GM19239 (cell line): ENCODE data around the gene ZNF491.
A peak's percentile ranks its signal among the peaks of the same experiment; 100 is the strongest.
"Not testable (repeated sequence)": the region's sequence is repeated elsewhere in the genome, so short reads cannot be mapped to it uniquely, and the experiment has no call there.

ENCODE experiments used
- DNase-seq: peaks from one replicate; pipeline ENCODE4 v3.0.0; 2011; ENCODE audit warnings: low spot score; ENCODE audit not compliant: insufficient read length
- FAIRE-seq: peaks from 2 replicates; lab custom pipeline; 2011; peaks lifted over from hg19 to GRCh38; lab: Jason Lieb, UNC

The ZNF491 gene

GRCh38 chr19:11798391-11799330 lies at the start of gene ZNF491:
Gene ZNF491, plus strand, starts transcription at chr19:11798523. Its CDS starts 7,431 bp downstream, at chr19:11805954.
- FAIRE-seq: peak; percentile 95
- peak; percentile 81 for DNase-seq

GRCh38 chr19:11749751-11750150 lies 48.6 kb upstream of the ZNF491 start:
- FAIRE-seq (no peak), DNase-seq (no peak)

- no peak for FAIRE-seq
These were observed 46.0 kb upstream of the ZNF491 start for GRCh38 chr19:11752244-11752736.

GRCh38 chr19:11754663-11755062 lies 43.7 kb upstream of the ZNF491 start:
- FAIRE-seq (no peak), DNase-seq (no peak)

More at GRCh38 chr19:11752244-11752736, 46.0 kb upstream of the ZNF491 start:
- no peak for DNase-seq

- FAIRE-seq: no peak
- no peak for DNase-seq
These were observed 41.4 kb upstream of the ZNF491 start for GRCh38 chr19:11756965-11757364.

- no peak for DNase-seq
- no peak for FAIRE-seq
These were observed 38.5 kb upstream of the ZNF491 start for GRCh38 chr19:11759805-11760204.

DNA sequence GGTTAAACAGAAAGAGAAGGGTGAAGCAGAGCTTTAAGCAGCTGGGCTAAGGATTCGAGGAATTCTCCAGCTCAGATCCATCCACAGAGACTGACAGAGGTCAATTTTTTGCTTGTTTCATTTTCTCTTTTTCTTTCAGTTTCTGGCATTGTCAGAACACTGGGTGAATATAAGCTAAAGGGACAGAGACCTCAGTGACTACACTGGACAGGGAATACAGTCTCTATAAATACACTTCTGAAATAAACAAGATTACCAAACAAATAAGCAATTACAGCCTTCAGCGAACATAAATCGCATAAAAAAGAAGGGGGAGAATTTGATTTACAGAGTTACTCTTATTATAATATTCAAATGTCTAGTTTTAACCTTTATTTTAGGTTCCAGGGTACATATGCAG lies 35.2 kb upstream of the ZNF491 start:
- DNase-seq (no peak), FAIRE-seq (no peak)

DNA sequence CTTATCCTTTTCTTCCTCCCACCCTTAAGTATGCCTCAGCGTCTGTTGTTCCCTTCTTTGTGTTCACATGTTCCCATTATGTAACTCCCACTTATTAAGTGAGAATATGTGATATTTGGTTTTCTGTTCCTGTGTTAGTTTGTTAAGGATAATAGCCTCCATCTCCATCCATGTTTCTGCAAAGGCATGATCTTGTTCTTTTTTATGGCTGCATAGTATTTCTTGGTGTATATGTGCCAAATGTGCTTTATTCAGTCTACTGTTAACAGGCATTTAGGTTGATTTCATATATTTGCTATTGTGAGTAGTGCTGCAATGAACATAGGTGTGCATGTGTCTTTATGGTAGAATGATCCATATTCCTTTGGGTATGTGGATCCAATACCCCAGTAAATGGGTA lies 34.7 kb upstream of the ZNF491 start:
- FAIRE-seq (no peak), DNase-seq (no peak)

DNA sequence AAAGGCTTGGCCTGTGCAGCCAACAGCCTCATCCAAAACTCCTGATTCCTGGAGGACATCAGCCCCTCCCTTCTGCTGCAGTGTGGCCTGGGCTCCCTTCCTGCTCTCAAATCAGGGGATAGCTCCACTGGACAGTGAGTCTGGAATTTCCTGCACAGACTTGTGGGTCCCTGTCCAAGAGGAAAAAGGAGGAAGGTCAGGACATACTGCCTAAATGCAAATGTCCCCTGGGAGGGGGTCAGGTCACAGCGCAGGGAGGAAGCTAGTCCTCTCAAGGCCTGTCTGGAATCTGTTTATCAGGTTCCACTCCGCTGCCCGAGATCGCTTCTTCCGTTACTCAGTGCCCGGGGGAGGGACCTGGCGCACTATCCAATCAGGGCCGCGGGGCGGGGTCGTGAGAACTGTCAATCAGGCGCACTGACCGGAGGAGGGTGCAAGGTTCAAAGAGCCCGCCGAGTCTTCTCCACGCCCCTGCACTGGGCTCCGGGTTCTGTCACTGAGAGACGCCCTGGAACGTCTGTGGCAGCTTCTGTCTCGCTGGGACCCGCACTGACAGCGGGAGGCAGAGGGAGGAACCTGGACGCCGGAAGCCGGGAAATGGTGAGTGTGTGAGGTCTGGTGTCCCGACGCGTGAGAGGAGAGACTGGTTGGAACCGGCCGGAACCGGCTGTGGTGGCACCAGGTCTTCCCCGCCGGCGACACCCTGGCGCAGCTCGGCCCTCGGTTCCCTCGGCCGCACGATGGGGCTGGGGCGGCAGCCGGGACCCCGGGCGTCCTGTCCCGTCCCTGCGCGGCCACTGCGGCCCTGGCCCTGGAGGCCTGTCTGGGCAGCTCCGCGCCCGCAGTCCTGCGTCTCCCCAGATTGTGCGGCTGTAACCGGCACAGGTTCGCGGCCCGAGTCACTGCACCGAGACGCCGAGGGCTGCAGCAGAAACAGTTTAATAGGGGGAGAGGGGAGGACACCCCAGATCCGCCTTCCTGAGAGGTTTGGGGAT lies 31.4 kb upstream of the ZNF491 start, which contains the start of gene ZNF441:
TSS of gene ZNF441 (plus strand) at position 404 of the 995 bp plus-strand sequence. CDS start at position 598, 194 bp downstream.
- peak; percentile 72 for DNase-seq
- FAIRE-seq: peak; percentile 94

GRCh38 chr19:11767633-11768133 lies 30.6 kb upstream of the ZNF491 start:
- FAIRE-seq: peak; percentile 83
- DNase-seq: peak; percentile 50

GRCh38 chr19:11769995-11770394 lies 28.3 kb upstream of the ZNF491 start:
- DNase-seq (no peak), FAIRE-seq (no peak)

GRCh38 chr19:11771520-11771919 lies 26.8 kb upstream of the ZNF491 start:
- not testable (repeated sequence) for DNase-seq, FAIRE-seq

DNA sequence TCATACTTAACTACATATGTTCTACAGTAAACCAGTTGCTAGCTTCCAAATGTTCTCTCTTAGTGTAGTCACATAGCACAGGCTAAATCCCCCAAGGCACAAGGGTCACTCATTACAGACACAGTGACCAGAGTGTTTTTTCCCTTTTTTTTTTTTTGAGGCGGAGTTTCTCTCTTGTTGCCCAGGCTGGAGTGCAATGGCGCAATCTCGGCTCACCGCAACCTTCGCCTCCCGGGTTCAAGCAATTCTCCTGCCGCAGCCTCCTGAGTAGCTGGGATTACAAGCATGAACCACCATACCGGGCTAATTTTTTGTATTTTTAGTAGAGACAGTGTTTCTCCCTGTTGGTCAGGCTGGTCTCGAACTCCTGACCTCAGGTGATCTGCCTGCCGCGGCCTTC lies 21.7 kb upstream of the ZNF491 start:
- not testable (repeated sequence) for FAIRE-seq, DNase-seq

- DNase-seq (no peak), FAIRE-seq (no peak)
These were observed 17.8 kb upstream of the ZNF491 start for GRCh38 chr19:11780431-11781020.

- no peak for DNase-seq
- no peak for FAIRE-seq
These were observed 16.8 kb upstream of the ZNF491 start for GRCh38 chr19:11781295-11782057.

DNA sequence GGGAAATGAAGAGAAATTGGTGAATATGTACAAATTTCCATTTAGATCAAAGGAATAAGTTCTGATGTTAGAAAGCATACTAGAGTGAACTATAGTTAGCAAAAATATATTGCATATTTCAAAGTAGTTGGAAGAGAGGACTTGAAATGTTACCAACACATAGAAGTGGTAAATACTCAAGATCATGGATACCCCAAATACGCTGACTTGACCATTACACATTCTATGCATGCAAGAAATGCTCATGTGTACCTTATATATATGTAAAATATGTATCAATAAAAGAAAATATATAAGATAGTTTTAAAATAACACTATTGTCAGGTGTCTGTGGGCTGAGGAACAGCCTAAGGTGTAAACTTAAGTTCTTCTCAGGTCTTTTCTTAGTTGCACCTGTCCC lies 14.6 kb upstream of the ZNF491 start:
- no peak for FAIRE-seq
- no peak for DNase-seq

- no peak for FAIRE-seq
- no peak for DNase-seq
These were observed 14.0 kb upstream of the ZNF491 start for GRCh38 chr19:11784356-11784755.

DNA sequence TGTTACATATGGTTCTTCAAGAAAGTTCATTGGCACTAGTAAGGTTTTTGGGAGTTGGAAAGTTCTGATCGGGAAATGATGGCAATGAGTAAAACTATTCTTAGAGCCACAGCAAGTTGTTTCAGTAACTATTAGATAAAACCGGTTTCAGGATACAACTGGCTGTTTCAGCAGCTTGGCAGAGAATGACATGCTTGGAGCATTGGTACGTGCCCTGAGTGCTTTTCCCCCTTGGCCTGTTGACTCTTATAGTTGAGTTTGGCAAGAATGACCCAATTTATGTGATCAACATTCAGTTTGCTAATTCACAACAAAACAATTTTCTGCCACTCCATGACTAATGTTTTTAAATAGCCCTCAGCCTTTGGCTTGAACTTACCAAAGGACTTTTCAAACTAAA lies 10.8 kb upstream of the ZNF491 start:
- FAIRE-seq: no peak

GRCh38 chr19:11792942-11793341 lies 5.4 kb upstream of the ZNF491 start:
- FAIRE-seq (no peak), DNase-seq (no peak)

More for the DNA sequence above, 10.8 kb upstream of the ZNF491 start:
- DNase-seq: no peak
